Right lobe of liver (tissue), 6 donors: ENCODE data around the gene ZSWIM1. TPM values are rescaled to one million over a fixed set of nuclear protein-coding genes. Genes with fewer than 3 reads are reported as not detected.
A peak's percentile ranks its signal among the peaks of the same experiment; 100 is the strongest.
"Not testable (repeated sequence)": the region's sequence is repeated elsewhere in the genome, so short reads cannot be mapped to it uniquely, and the experiment has no call there.

Experiments used
- ATAC-seq, 4 donors: fragments of 200-7000 bp; cut with Tn5 transposase; one replicate each; pipeline ENCODE4 v1.9.1; 2020; ENCODE audit warnings: mild to moderate bottlenecking in 4 of 4, moderate library complexity in 4 of 4
- DNase-seq, 3 donors: peaks; one replicate each; pipeline ENCODE4 v3.0.0-alpha.2; 2020
- H3K27ac ChIP-seq, 3 donors: fragments of 200-600 bp; one replicate each; pipeline ENCODE4 v1.8.0; 2022
- H3K27me3 ChIP-seq, 2 donors: fragments of 200-600 bp; one replicate each; pipeline ENCODE4 v1.8.0; 2022
- H3K36me3 ChIP-seq, 4 donors: fragments of 200-600 bp; sonication (generic) in 1 of 4; one replicate each; pipeline versions ENCODE4 v1.5.1 to v1.8.0; 2017 to 2022; ENCODE audit warnings: control low read depth in 1 of 4
- H3K4me1 ChIP-seq, 4 donors: fragments of 200-600 bp; sonication (generic) in 1 of 4; one replicate each; pipeline versions ENCODE4 v1.5.1 to v1.8.0; 2017 to 2022; ENCODE audit warnings: control low read depth in 1 of 4
- H3K4me3 ChIP-seq, 3 donors: fragments of 200-600 bp; one replicate each; pipeline ENCODE4 v1.8.0; 2022
- H3K9me3 ChIP-seq, 4 donors: fragments of 200-600 bp; sonication (generic) in 1 of 4; one replicate each; pipeline versions ENCODE4 v1.5.1 to v1.8.0; 2017 to 2022; ENCODE audit warnings: control low read depth in 1 of 4
- CTCF ChIP-seq, 4 donors: fragments of 200-600 bp in 3 of 4; fragments of 450-650 bp in 1 of 4; IDR thresholded peaks; one replicate each; pipeline versions ENCODE4 v1.5.1 to v1.8.0; 2016 to 2022; ENCODE audit warnings: antibody characterized with exemption in 4 of 4, mild to moderate bottlenecking in 2 of 4
- POLR2A ChIP-seq: fragments of 450-650 bp; IDR thresholded peaks from one replicate; pipeline ENCODE4 v1.6.1; 2017; ENCODE audit warnings: antibody characterized with exemption, mild to moderate bottlenecking
- WGBS: methylation state at CpG from one replicate; pipeline ENCODE4 v1.1.6; 2018; ENCODE audit warnings: low coverage, low lambda C conversion rate; ENCODE audit not compliant: insufficient coverage; ENCODE audit errors: missing lambda C conversion rate; 5-methylcytosine and 5-hydroxymethylcytosine counted together
- intact Hi-C, 2 donors: fragments of 100-400 bp; cut with DNase I; formaldehyde crosslinking; loops; one replicate each; pipeline versions ENCODE4 v1.11.2 to v1.14.1; 2022
- total RNA-seq, 6 experiments: library from RNA; depleted of rRNA in 2 of 6; stranded (reverse); fragments of >200 nt in 2 of 6; fragmentation: NEBNext Ultra II Directional in 3 of 6; extraction: Animal tissue kit (Norgen Biotek cat#: 25700) in 3 of 6; gene quantifications; one replicate each; pipeline versions ENCODE4 v1.1.0 to v1.2.4, GENCODE V29; 2016 to 2023
- donor health status: DM: no; HTN: yes; CAD: no.
- donor health status: DM: no; HTN: no; CAD: no.
- donor health status: DM: no; HTN: no; CAD: no.
- donor health status: DM: no; HTN: yes; CAD: no.
- donor health status: DM: no; HTN: yes; CAD: no.

Gene ZSWIM1
- total RNA-seq, 6 experiments from 2014 or later, result 2.4 to 3.3 (median 3.1) TPM

GRCh38 chr20:45924391-45925261, 43.6 kb downstream of the ZSWIM1 start:
- H3K36me3 ChIP-seq, result no peaks in the 10 kb centered on the region
- 33% methylated on average over 21 of the region's 21 CpGs for WGBS
- no peak for TF ChIP-seq POLR2A
- no peak for TF ChIP-seq CTCF (IDR thresholded peaks at IDR 0.05)
- peak overlapping the region in 2 of 3 donors; percentile 19 to 21 for H3K4me3 ChIP-seq
- H3K27ac ChIP-seq, result peak overlapping the region; percentile 75 to 79 (median 78)
- peaks cover 0 to 15% (median 7%) of the 10 kb centered on the region in 4 donors for H3K4me1 ChIP-seq
- ATAC-seq (peak; percentile 73 to 80 (median 78)), DNase-seq (no peak)
- H3K9me3 ChIP-seq, result no peaks in the 10 kb centered on the region
- intact Hi-C loops, result no loop called here
- H3K27me3 ChIP-seq, result no peaks in the 10 kb centered on the region

GRCh38 chr20:45925821-45926506, 44.9 kb downstream of the ZSWIM1 start:
- TF ChIP-seq POLR2A, result no peak
- TF ChIP-seq CTCF (IDR thresholded peaks at IDR 0.05), result no peak
- WGBS, result 52% methylated on average over 9 of the region's 9 CpGs
- no peaks in the 10 kb centered on the region for H3K27me3 ChIP-seq
- H3K36me3 ChIP-seq, result no peaks in the 10 kb centered on the region
- ATAC-seq (no peak), DNase-seq (no peak)
- no peak overlapping the region for H3K4me3 ChIP-seq
- peaks cover 0 to 15% (median 5%) of the 10 kb centered on the region in 4 donors for H3K4me1 ChIP-seq
- no peaks in the 10 kb centered on the region for H3K9me3 ChIP-seq
- intact Hi-C loops, result no loop called here
- no peak overlapping the region for H3K27ac ChIP-seq

- no peak for DNase-seq
- no peaks in the 10 kb centered on the region for H3K36me3 ChIP-seq
- TF ChIP-seq POLR2A, result no peak
- TF ChIP-seq CTCF (IDR thresholded peaks at IDR 0.05), result no peak
- intact Hi-C loops, result no loop called here
- no peak for ATAC-seq
- no peak overlapping the region for H3K4me3 ChIP-seq
- no peaks in the 10 kb centered on the region for H3K27me3 ChIP-seq
- 80% methylated on average over 1 of the region's 2 CpGs for WGBS
- H3K9me3 ChIP-seq, result no peaks in the 10 kb centered on the region
- no peak overlapping the region for H3K27ac ChIP-seq
- H3K4me1 ChIP-seq, result peaks cover 0 to 15% (median 5%) of the 10 kb centered on the region in 4 donors
These were observed 45.7 kb downstream of the ZSWIM1 start for GRCh38 chr20:45926731-45927070.

- intact Hi-C loops, result no loop called here
- WGBS, result 23% methylated on average over 9 of the region's 14 CpGs
- H3K27me3 ChIP-seq, result no peaks in the 10 kb centered on the region
- DNase-seq, result no peak
- no peak overlapping the region for H3K27ac ChIP-seq
- peak; percentile 39 to 68 (median 64) for ATAC-seq
- H3K4me3 ChIP-seq, result no peak overlapping the region
- no peaks in the 10 kb centered on the region for H3K9me3 ChIP-seq
- peaks cover 0 to 19% (median 7%) of the 10 kb centered on the region in 4 donors for H3K4me1 ChIP-seq
- TF ChIP-seq CTCF (IDR thresholded peaks at IDR 0.05) (no peak), POLR2A (no peak)
- H3K36me3 ChIP-seq, result no peaks in the 10 kb centered on the region
These were observed 46.2 kb downstream of the ZSWIM1 start for GRCh38 chr20:45927071-45927878.

GRCh38 chr20:45931680-45932079, 50.7 kb downstream of the ZSWIM1 start:
- WGBS, result 71% methylated on average over 12 of the region's 17 CpGs
- intact Hi-C loops, H3K4me3 ChIP-seq, DNase-seq, H3K27ac ChIP-seq, H3K27me3 ChIP-seq, H3K9me3 ChIP-seq, ATAC-seq, H3K36me3 ChIP-seq: not testable (repeated sequence)
- peaks cover 0 to 25% (median 9%) of the 10 kb centered on the region in 4 donors for H3K4me1 ChIP-seq
